Esophagus muscularis mucosa (tissue), 4 donors: Measurements from ENCODE around the gene CDC42EP4.

Experiments
- CTCF ChIP-seq, 3 experiments: fragments of 200-600 bp in 2 of 3; fragments of 450-650 bp in 1 of 3; sonication (generic) in 2 of 3; IDR thresholded peaks; one replicate each; pipeline ENCODE4 v1.5.1; 2017 to 2019; ENCODE audit warnings: antibody characterized with exemption in 3 of 3, mild to moderate bottlenecking in 2 of 3, moderate library complexity in 1 of 3
- EP300 ChIP-seq: sonication (generic); formaldehyde crosslinking; IDR thresholded peaks from one replicate; pipeline ENCODE4 v1.6.1; 2017; ENCODE audit warnings: antibody characterized with exemption
- POLR2A ChIP-seq: fragments of 450-650 bp; IDR thresholded peaks from one replicate; pipeline ENCODE4 v1.6.1; 2017; ENCODE audit warnings: antibody characterized with exemption, moderate library complexity, mild to moderate bottlenecking, low read depth

- peak in 1 of 3 experiments; percentile 22 for TF ChIP-seq CTCF (IDR thresholded peaks at IDR 0.05)
- TF ChIP-seq POLR2A = no peak
- TF ChIP-seq EP300 = no peak
These were observed 30.9 kb upstream of the CDC42EP4 start for GRCh38 chr17:73342541-73343167.
